PC-9 (cell line): ENCODE measurements around the gene UBE2O. TPM values are rescaled to one million over a fixed set of nuclear protein-coding genes. Genes with fewer than 3 reads are reported as not detected.

Source experiments
- BruUV-seq: library from RNA; stranded (reverse); fragments of 400-500 nt; replicated peaks from 2 replicates; lab custom pipeline; 2021; lab: Mats Ljungman, UMichigan
- CTCF ChIA-PET: fragments of 300-600 bp; sonication (Branson Sonifier 250); formaldehyde crosslinking; loops from one replicate; lab custom pipeline; 2022; ENCODE audit warnings: antibody characterized with exemption; lab: Charles Lee
- POLR2A ChIA-PET: fragments of 300-600 bp; sonication (Branson Sonifier 250); formaldehyde crosslinking; loops from one replicate; lab custom pipeline; 2022; ENCODE audit warnings: antibody characterized with exemption; ENCODE audit not compliant: unreplicated experiment; lab: Charles Lee
- DNase-seq, 2 experiments: peaks; one replicate each; pipeline versions ENCODE4 v3.0.0 to v3.0.0-alpha.2; 2015 to 2022; ENCODE audit warnings: mixed read lengths in 1 of 2
- H2AFZ ChIP-seq: fragments of 200-600 bp; sonication (generic); 2 replicates; pipeline ENCODE4 v1.8.1; 2017; ENCODE audit warnings: antibody characterized with exemption
- H3F3A ChIP-seq: fragments of 200-600 bp; sonication (generic); 2 replicates; pipeline ENCODE4 v1.8.1; 2017; ENCODE audit warnings: antibody characterized with exemption, mild to moderate bottlenecking, low read depth; ENCODE audit not compliant: insufficient read depth
- H3K27ac ChIP-seq: fragments of 200-600 bp; sonication (generic); 2 replicates; pipeline ENCODE4 v1.6.1; 2016; ENCODE audit warnings: mixed run types
- H3K27me3 ChIP-seq: fragments of 200-600 bp; sonication (generic); 2 replicates; pipeline ENCODE4 v1.6.1; 2016; ENCODE audit warnings: low read depth, mixed run types; ENCODE audit not compliant: insufficient read depth
- H3K36me3 ChIP-seq: fragments of 200-600 bp; sonication (generic); 2 replicates; pipeline ENCODE4 v1.6.1; 2016; ENCODE audit warnings: low read depth, mixed run types
- H3K4me1 ChIP-seq: fragments of 200-600 bp; sonication (generic); replicated peaks from 2 replicates; pipeline ENCODE4 v1.6.1; 2016; ENCODE audit warnings: mixed run types; ENCODE audit not compliant: insufficient read depth
- H3K4me2 ChIP-seq: fragments of 200-600 bp; sonication (generic); 2 replicates; pipeline ENCODE4 v1.6.1; 2017; ENCODE audit warnings: mixed run types
- H3K4me3 ChIP-seq: fragments of 200-600 bp; sonication (generic); 2 replicates; pipeline ENCODE4 v1.6.1; 2016; ENCODE audit warnings: mixed run types
- H3K79me2 ChIP-seq: fragments of 200-600 bp; sonication (generic); 2 replicates; pipeline ENCODE4 v1.6.1; 2017; ENCODE audit warnings: low read depth, mixed run types
- H3K9me2 ChIP-seq: fragments of 200-600 bp; sonication (generic); 2 replicates; pipeline ENCODE4 v1.8.1; 2017; ENCODE audit warnings: mild to moderate bottlenecking; ENCODE audit not compliant: insufficient read depth
- H3K9me3 ChIP-seq: fragments of 200-600 bp; sonication (generic); 2 replicates; pipeline ENCODE4 v1.8.1; 2016; ENCODE audit warnings: low read depth; ENCODE audit not compliant: insufficient read depth
- H4K20me1 ChIP-seq: fragments of 200-600 bp; sonication (generic); 2 replicates; pipeline ENCODE4 v1.8.1; 2017; ENCODE audit not compliant: insufficient read depth
- EZH2 ChIP-seq: fragments of 200-600 bp; sonication (generic); IDR thresholded peaks from 2 replicates; pipeline ENCODE4 v1.8.0; 2017; ENCODE audit warnings: antibody characterized with exemption, low read depth
- intact Hi-C: fragments of 100-400 bp; cut with micrococcal nuclease; formaldehyde crosslinking; loops from one replicate; pipeline ENCODE4 v1.10.0; 2022; ENCODE audit not compliant: unreplicated experiment
- total RNA-seq: library from RNA; stranded (reverse); gene quantifications from 2 replicates; pipeline ENCODE4 v1.2.3, GENCODE V29; 2021
- TF ChIP-seq, protein P1 (sequence below): fragments of 200-600 bp; sonication (generic); conservative IDR thresholded peaks from 2 replicates; pipeline ENCODE4 v1.6.1; 2017; ENCODE audit warnings: mixed run types, antibody characterized with exemption, mild to moderate bottlenecking, moderate library complexity

The UBE2O gene
- total RNA-seq, 1 experiment from 2014 or later, result 28.0 TPM

DNA sequence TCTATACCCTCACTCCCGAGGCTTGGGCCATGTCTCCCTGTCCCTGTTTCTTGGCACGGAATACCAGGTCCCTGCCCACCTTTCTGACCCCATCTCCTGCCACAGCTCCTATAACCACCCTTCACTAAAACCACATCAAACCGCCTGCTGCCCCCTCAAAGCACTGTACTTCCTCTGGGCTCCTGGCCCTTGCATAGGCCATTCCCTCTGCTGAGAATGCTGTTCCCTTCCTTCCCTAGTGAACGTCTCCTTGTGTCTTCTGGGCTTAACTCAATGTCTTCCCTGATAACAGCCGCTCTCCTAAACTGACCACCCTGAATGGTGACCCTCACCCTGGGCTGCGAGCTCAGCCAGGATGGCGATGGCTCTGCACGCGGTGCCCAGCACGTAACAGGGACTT is 25.1 kb upstream of the UBE2O start:
- intact Hi-C loops, result no loop called here
- no peaks in the 10 kb centered on the region for H3K36me3 ChIP-seq
- CTCF ChIA-PET, result no interaction called here

GRCh38 chr17:76477576-76477975 is 24.6 kb upstream of the UBE2O start:
- Histone ChIP-seq H3K9me2 (no peaks in the 10 kb centered on the region), H3K9me3 (no peaks in the 10 kb centered on the region), H3K79me2 (no peaks in the 10 kb centered on the region), H3K4me1 (no peaks in the 10 kb centered on the region), H3K4me3 (no peak overlapping the region), H3K27ac (no peak overlapping the region), H2AFZ (no peak overlapping the region), H3K27me3 (no peaks in the 10 kb centered on the region), H3F3A (no peaks in the 10 kb centered on the region), H4K20me1 (no peaks in the 10 kb centered on the region), H3K36me3 (no peaks in the 10 kb centered on the region), H3K4me2 (no peak overlapping the region)
- no TSS peak for BruUV-seq
- intact Hi-C loops, result no loop called here
- ChIA-PET CTCF (no interaction called here), POLR2A (no interaction called here)
- no peak for TF ChIP-seq EZH2
- TF ChIP-seq, protein P1, sequence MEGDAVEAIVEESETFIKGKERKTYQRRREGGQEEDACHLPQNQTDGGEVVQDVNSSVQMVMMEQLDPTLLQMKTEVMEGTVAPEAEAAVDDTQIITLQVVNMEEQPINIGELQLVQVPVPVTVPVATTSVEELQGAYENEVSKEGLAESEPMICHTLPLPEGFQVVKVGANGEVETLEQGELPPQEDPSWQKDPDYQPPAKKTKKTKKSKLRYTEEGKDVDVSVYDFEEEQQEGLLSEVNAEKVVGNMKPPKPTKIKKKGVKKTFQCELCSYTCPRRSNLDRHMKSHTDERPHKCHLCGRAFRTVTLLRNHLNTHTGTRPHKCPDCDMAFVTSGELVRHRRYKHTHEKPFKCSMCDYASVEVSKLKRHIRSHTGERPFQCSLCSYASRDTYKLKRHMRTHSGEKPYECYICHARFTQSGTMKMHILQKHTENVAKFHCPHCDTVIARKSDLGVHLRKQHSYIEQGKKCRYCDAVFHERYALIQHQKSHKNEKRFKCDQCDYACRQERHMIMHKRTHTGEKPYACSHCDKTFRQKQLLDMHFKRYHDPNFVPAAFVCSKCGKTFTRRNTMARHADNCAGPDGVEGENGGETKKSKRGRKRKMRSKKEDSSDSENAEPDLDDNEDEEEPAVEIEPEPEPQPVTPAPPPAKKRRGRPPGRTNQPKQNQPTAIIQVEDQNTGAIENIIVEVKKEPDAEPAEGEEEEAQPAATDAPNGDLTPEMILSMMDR, result no peak
- no peak for DNase-seq

More for the DNA sequence above, 25.1 kb upstream of the UBE2O start:
- no peaks in the 10 kb centered on the region for H3K79me2 ChIP-seq
- no peak overlapping the region for H3K27ac ChIP-seq
- no peak overlapping the region for H3K4me2 ChIP-seq
- no TSS peak for BruUV-seq
- no peak overlapping the region for H3K4me3 ChIP-seq
- no peak overlapping the region for H2AFZ ChIP-seq
- TF ChIP-seq, protein P1, result no peak
- TF ChIP-seq EZH2, result no peak
- POLR2A ChIA-PET, result no interaction called here
- H3K27me3 ChIP-seq, result no peaks in the 10 kb centered on the region
- H3F3A ChIP-seq, result no peaks in the 10 kb centered on the region
- DNase-seq, result no peak
- H3K9me2 ChIP-seq, result no peaks in the 10 kb centered on the region
- H3K9me3 ChIP-seq, result no peaks in the 10 kb centered on the region
- no peaks in the 10 kb centered on the region for H4K20me1 ChIP-seq
- no peaks in the 10 kb centered on the region for H3K4me1 ChIP-seq

GRCh38 chr17:76476736-76477135 is 23.8 kb upstream of the UBE2O start:
- intact Hi-C loops, result no loop called here
- H2AFZ ChIP-seq, result no peak overlapping the region
- no peaks in the 10 kb centered on the region for H3F3A ChIP-seq
- H3K4me3 ChIP-seq, result no peak overlapping the region
- H3K79me2 ChIP-seq, result no peaks in the 10 kb centered on the region
- H3K4me2 ChIP-seq, result no peak overlapping the region
- ChIA-PET CTCF (no interaction called here), POLR2A (no interaction called here)
- H3K27me3 ChIP-seq, result no peaks in the 10 kb centered on the region
- H3K4me1 ChIP-seq, result no peaks in the 10 kb centered on the region
- TF ChIP-seq, protein P1, result no peak
- no peak for TF ChIP-seq EZH2
- DNase-seq, result no peak
- no peak overlapping the region for H3K27ac ChIP-seq
- H3K36me3 ChIP-seq, result no peaks in the 10 kb centered on the region
- BruUV-seq, result no TSS peak
- H3K9me3 ChIP-seq, result no peaks in the 10 kb centered on the region
- no peaks in the 10 kb centered on the region for H4K20me1 ChIP-seq
- no peaks in the 10 kb centered on the region for H3K9me2 ChIP-seq
